ENCODE measurements around the gene HOXC12. TPM values are rescaled to one million over a fixed set of nuclear protein-coding genes. Genes with fewer than 3 reads are reported as not detected.

Gene HOXC12
- total RNA-seq, 4 donors from 2014 or later = not detected

- no peaks in the 10 kb centered on the region for H3K9me3 ChIP-seq
- no peaks in the 10 kb centered on the region for H3K36me3 ChIP-seq
- no peak overlapping the region for H3K27ac ChIP-seq
- intact Hi-C loops (cut with DNase I; ENCODE audit: low total_unique reads) (loop anchor here (10.0 kb wide), 1 partner anchor 153 kb away; no protein-coding TSS in a partner anchor), in situ Hi-C loops (cut with MboI; ENCODE audit: low sequenced_read_pairs in 4 of 4) (no loop called here)
- no peak for TF ChIP-seq CTCF (IDR thresholded peaks at IDR 0.05 in 4 of 5, conservative IDR thresholded peaks at IDR 0.05 in 1 of 5)
- TF ChIP-seq POLR2A (IDR thresholded peaks at IDR 0.05) = no peak
- DNase-seq (no peak), ATAC-seq (no peak)
- peaks cover 73 to 82% (median 73%) of the 10 kb centered on the region in 3 donors for H3K27me3 ChIP-seq
- no peaks in the 10 kb centered on the region for H3K4me1 ChIP-seq
- H3K4me3 ChIP-seq = no peak overlapping the region
Observed at GRCh38 chr12:53947743-53948142, 7.0 kb upstream of the HOXC12 start.

- DNase-seq = no peak
- Histone ChIP-seq H3K4me3 (no peak overlapping the region), H3K4me1 (no peaks in the 10 kb centered on the region), H3K27me3 (peaks cover 71 to 82% (median 73%) of the 10 kb centered on the region in 3 donors), H3K9me3 (no peaks in the 10 kb centered on the region), H3K36me3 (no peaks in the 10 kb centered on the region), H3K27ac (no peak overlapping the region)
- no peak for ATAC-seq
- intact Hi-C loops (cut with DNase I; ENCODE audit: low total_unique reads) = loop anchor here (10.0 kb wide), 1 partner anchor 154 kb away; no protein-coding TSS in a partner anchor
- TF ChIP-seq CTCF (IDR thresholded peaks at IDR 0.05 in 4 of 5, conservative IDR thresholded peaks at IDR 0.05 in 1 of 5) (no peak), POLR2A (IDR thresholded peaks at IDR 0.05) (no peak)
- in situ Hi-C loops (cut with MboI; ENCODE audit: low sequenced_read_pairs in 4 of 4) = no loop called here
Observed at GRCh38 chr12:53948650-53949593, 5.8 kb upstream of the HOXC12 start.

- Histone ChIP-seq H3K27ac (no peak overlapping the region), H3K36me3 (no peaks in the 10 kb centered on the region), H3K9me3 (no peaks in the 10 kb centered on the region), H3K4me3 (no peak overlapping the region), H3K27me3 (peaks cover 71 to 81% (median 73%) of the 10 kb centered on the region in 3 donors), H3K4me1 (no peaks in the 10 kb centered on the region)
- ATAC-seq (no peak), DNase-seq (no peak)
- TF ChIP-seq CTCF (IDR thresholded peaks at IDR 0.05 in 4 of 5, conservative IDR thresholded peaks at IDR 0.05 in 1 of 5) (no peak), POLR2A (IDR thresholded peaks at IDR 0.05) (no peak)
- intact Hi-C loops (cut with DNase I; ENCODE audit: low total_unique reads) = loop anchor here (10.0 kb wide), 1 partner anchor 155 kb away; no protein-coding TSS in a partner anchor
- in situ Hi-C loops (cut with MboI; ENCODE audit: low sequenced_read_pairs in 4 of 4) = no loop called here
Observed at GRCh38 chr12:53949631-53950436, 4.9 kb upstream of the HOXC12 start.

GRCh38 chr12:53950437-53950773 lies 4.3 kb upstream of the HOXC12 start:
- DNase-seq (no peak), ATAC-seq (no peak)
- Histone ChIP-seq H3K4me3 (no peak overlapping the region), H3K27me3 (peaks cover 71 to 79% (median 73%) of the 10 kb centered on the region in 3 donors), H3K27ac (no peak overlapping the region), H3K36me3 (no peaks in the 10 kb centered on the region), H3K9me3 (no peaks in the 10 kb centered on the region), H3K4me1 (no peaks in the 10 kb centered on the region)
- in situ Hi-C loops (cut with MboI; ENCODE audit: low sequenced_read_pairs in 4 of 4) = no loop called here
- intact Hi-C loops (cut with DNase I; ENCODE audit: low total_unique reads) = no loop called here
- no peak for TF ChIP-seq CTCF (IDR thresholded peaks at IDR 0.05 in 4 of 5, conservative IDR thresholded peaks at IDR 0.05 in 1 of 5)
- no peak for TF ChIP-seq POLR2A (IDR thresholded peaks at IDR 0.05)

Measured in gastrocnemius medialis (tissue), 4 donors.